Central memory CD8-positive, alpha-beta T cell (primary cell): Measurements from ENCODE around the gene WDR54.
A peak's percentile ranks its signal among the peaks of the same experiment; 100 is the strongest.

ENCODE experiments used
- ATAC-seq: fragments of 150-1000 bp; cut with Tn5 transposase; replicated peaks from 2 replicates; pipeline ENCODE4 v1.10.0; 2022; ENCODE audit warnings: mild to moderate bottlenecking, moderate FRiP score, moderate number of reproducible peaks; ENCODE audit not compliant: poor library complexity, severe bottlenecking; ENCODE audit errors: extremely low read depth
- DNase-seq, 2 donors: peaks; one replicate each; pipeline ENCODE4 v3.0.0; 2021; ENCODE audit warnings: low spot score in 2 of 2
- H3K27ac Mint-ChIP-seq: one replicate; pipeline ENCODE4 v1.8.0; 2022; ENCODE audit warnings: low read depth, mild to moderate bottlenecking, moderate library complexity, mixed read lengths
- H3K27me3 Mint-ChIP-seq: one replicate; pipeline ENCODE4 v1.8.0; 2022; ENCODE audit warnings: mixed read lengths
- H3K36me3 Mint-ChIP-seq: one replicate; pipeline ENCODE4 v1.8.0; 2022; ENCODE audit warnings: mild to moderate bottlenecking, moderate library complexity, mixed read lengths; ENCODE audit not compliant: insufficient read depth
- H3K4me1 Mint-ChIP-seq: one replicate; pipeline ENCODE4 v1.8.0; 2022; ENCODE audit warnings: mixed read lengths
- H3K4me3 Mint-ChIP-seq: one replicate; pipeline ENCODE4 v1.8.0; 2022; ENCODE audit warnings: mild to moderate bottlenecking, moderate library complexity, mixed read lengths
- H3K9me3 Mint-ChIP-seq: one replicate; pipeline ENCODE4 v1.8.0; 2022; ENCODE audit warnings: mixed read lengths

Gene WDR54

GRCh38 chr2:74424995-74425406 lies 3.5 kb downstream of the WDR54 start:
- Mint-ChIP-seq H3K4me1 (peaks cover 26% of the 10 kb centered on the region), H3K27ac (no peak overlapping the region), H3K9me3 (no peaks in the 10 kb centered on the region), H3K4me3 (no peak overlapping the region), H3K27me3 (no peaks in the 10 kb centered on the region), H3K36me3 (peaks cover 9% of the 10 kb centered on the region)
- ATAC-seq, result no peak
- no peak for DNase-seq

- ATAC-seq (no peak), DNase-seq (no peak)
- no peaks in the 10 kb centered on the region for H3K27me3 Mint-ChIP-seq
- H3K36me3 Mint-ChIP-seq, result peaks cover 9% of the 10 kb centered on the region
- H3K4me3 Mint-ChIP-seq, result no peak overlapping the region
- peaks cover 21% of the 10 kb centered on the region for H3K4me1 Mint-ChIP-seq
- no peak overlapping the region for H3K27ac Mint-ChIP-seq
- H3K9me3 Mint-ChIP-seq, result no peaks in the 10 kb centered on the region
Measured at GRCh38 chr2:74425523-74425922, 4.0 kb downstream of the WDR54 start.

GRCh38 chr2:74426181-74426758 lies 4.7 kb downstream of the WDR54 start:
- no peaks in the 10 kb centered on the region for H3K9me3 Mint-ChIP-seq
- no peak for DNase-seq
- peaks cover 9% of the 10 kb centered on the region for H3K36me3 Mint-ChIP-seq
- H3K4me3 Mint-ChIP-seq, result no peak overlapping the region
- no peaks in the 10 kb centered on the region for H3K27me3 Mint-ChIP-seq
- ATAC-seq, result no peak
- no peak overlapping the region for H3K27ac Mint-ChIP-seq
- H3K4me1 Mint-ChIP-seq, result peaks cover 16% of the 10 kb centered on the region

- ATAC-seq, result no peak
- Mint-ChIP-seq H3K36me3 (peaks cover 3% of the 10 kb centered on the region), H3K4me3 (no peak overlapping the region), H3K27ac (no peak overlapping the region), H3K4me1 (peaks cover 6% of the 10 kb centered on the region), H3K27me3 (no peaks in the 10 kb centered on the region), H3K9me3 (no peaks in the 10 kb centered on the region)
- no peak for DNase-seq
Measured at GRCh38 chr2:74427551-74427950, 6.0 kb downstream of the WDR54 start.

GRCh38 chr2:74428675-74429074 lies 7.1 kb downstream of the WDR54 start:
- Mint-ChIP-seq H3K4me1 (no peaks in the 10 kb centered on the region), H3K27me3 (no peaks in the 10 kb centered on the region), H3K9me3 (no peaks in the 10 kb centered on the region), H3K27ac (no peak overlapping the region), H3K4me3 (no peak overlapping the region), H3K36me3 (peaks cover 3% of the 10 kb centered on the region)
- ATAC-seq, result no peak
- no peak for DNase-seq

GRCh38 chr2:74429487-74430451 lies 8.2 kb downstream of the WDR54 start:
- ATAC-seq (no peak), DNase-seq (no peak)
- Mint-ChIP-seq H3K36me3 (peaks cover 3% of the 10 kb centered on the region), H3K27me3 (no peaks in the 10 kb centered on the region), H3K27ac (no peak overlapping the region), H3K9me3 (no peaks in the 10 kb centered on the region), H3K4me3 (no peak overlapping the region), H3K4me1 (no peaks in the 10 kb centered on the region)

GRCh38 chr2:74430502-74430901 lies 9.0 kb downstream of the WDR54 start:
- ATAC-seq (no peak), DNase-seq (no peak)
- no peaks in the 10 kb centered on the region for H3K27me3 Mint-ChIP-seq
- H3K4me1 Mint-ChIP-seq, result no peaks in the 10 kb centered on the region
- H3K36me3 Mint-ChIP-seq, result peaks cover 3% of the 10 kb centered on the region
- no peak overlapping the region for H3K27ac Mint-ChIP-seq
- H3K4me3 Mint-ChIP-seq, result no peak overlapping the region
- no peaks in the 10 kb centered on the region for H3K9me3 Mint-ChIP-seq

- no peak overlapping the region for H3K4me3 Mint-ChIP-seq
- peaks cover 1% of the 10 kb centered on the region for H3K36me3 Mint-ChIP-seq
- H3K4me1 Mint-ChIP-seq, result peaks cover 5% of the 10 kb centered on the region
- no peak for ATAC-seq
- H3K27me3 Mint-ChIP-seq, result peaks cover 9% of the 10 kb centered on the region
- DNase-seq, result no peak
- no peaks in the 10 kb centered on the region for H3K9me3 Mint-ChIP-seq
- no peak overlapping the region for H3K27ac Mint-ChIP-seq
Measured at GRCh38 chr2:74436111-74436805, 14.7 kb downstream of the WDR54 start.

GRCh38 chr2:74436848-74437695 lies 15.5 kb downstream of the WDR54 start:
- DNase-seq (no peak), ATAC-seq (no peak)
- H3K36me3 Mint-ChIP-seq, result no peaks in the 10 kb centered on the region
- H3K27me3 Mint-ChIP-seq, result peaks cover 10% of the 10 kb centered on the region
- no peak overlapping the region for H3K4me3 Mint-ChIP-seq
- H3K4me1 Mint-ChIP-seq, result peaks cover 6% of the 10 kb centered on the region
- no peaks in the 10 kb centered on the region for H3K9me3 Mint-ChIP-seq
- H3K27ac Mint-ChIP-seq, result no peak overlapping the region

GRCh38 chr2:74438248-74438647 lies 16.7 kb downstream of the WDR54 start:
- no peaks in the 10 kb centered on the region for H3K9me3 Mint-ChIP-seq
- H3K27ac Mint-ChIP-seq, result no peak overlapping the region
- no peak for DNase-seq
- H3K36me3 Mint-ChIP-seq, result no peaks in the 10 kb centered on the region
- H3K27me3 Mint-ChIP-seq, result peaks cover 17% of the 10 kb centered on the region
- no peak overlapping the region for H3K4me3 Mint-ChIP-seq
- no peak for ATAC-seq
- H3K4me1 Mint-ChIP-seq, result peaks cover 10% of the 10 kb centered on the region

- Mint-ChIP-seq H3K27ac (peak overlapping the region; percentile 80), H3K9me3 (no peaks in the 10 kb centered on the region), H3K27me3 (peaks cover 17% of the 10 kb centered on the region), H3K4me3 (peak overlapping the region; percentile 61), H3K4me1 (peaks cover 10% of the 10 kb centered on the region), H3K36me3 (no peaks in the 10 kb centered on the region)
- ATAC-seq, result no peak
- DNase-seq, result no peak
Measured at GRCh38 chr2:74439373-74439772, 17.8 kb downstream of the WDR54 start.

GRCh38 chr2:74439803-74440377 lies 18.4 kb downstream of the WDR54 start:
- peak overlapping the region; percentile 80 for H3K27ac Mint-ChIP-seq
- peak overlapping the region; percentile 61 for H3K4me3 Mint-ChIP-seq
- DNase-seq (no peak), ATAC-seq (no peak)
- H3K4me1 Mint-ChIP-seq, result peaks cover 10% of the 10 kb centered on the region
- H3K9me3 Mint-ChIP-seq, result no peaks in the 10 kb centered on the region
- peaks cover 17% of the 10 kb centered on the region for H3K27me3 Mint-ChIP-seq
- H3K36me3 Mint-ChIP-seq, result no peaks in the 10 kb centered on the region
